ENCODE measurements around the gene ARHGEF1.

Gene ARHGEF1

GRCh38 chr19:41845051-41845590 lies 37.9 kb upstream of the ARHGEF1 start:
- ChIA-PET POLR2A (interaction anchor here (3.1 kb wide), 1 partner anchor 15 kb away, joined by 15 read pairs; the partner anchor contains the start of gene RPS19), CTCF (interaction anchor here (1.6 kb wide), 1 partner anchor 10 kb away, joined by 6 read pairs; no protein-coding TSS in a partner anchor)
- no peaks in the 10 kb centered on the region for H3K9me3 ChIP-seq (ENCODE audit: control insufficient read depth, insufficient read depth, low read depth, low read length)

GRCh38 chr19:41847351-41848105 lies 35.5 kb upstream of the ARHGEF1 start:
- ChIA-PET POLR2A (interaction anchor here (5.5 kb wide), 1 partner anchor 13 kb away, joined by 54 read pairs; the partner anchor contains the start of gene RPS19), CTCF (interaction anchor here (0.6 to 2.4 kb wide), 3 partner anchors 12 to 79 kb away, joined by 3 to 12 read pairs (median 5); partner anchors contain the start of gene RPS19)
- no peaks in the 10 kb centered on the region for H3K36me3 ChIP-seq (ENCODE audit: control insufficient read depth in 2 of 2, insufficient read depth in 1 of 2, low read length in 2 of 2)
- no peaks in the 10 kb centered on the region for H3K4me1 ChIP-seq (ENCODE audit: control insufficient read depth, insufficient read depth, low read length)
- no peak overlapping the region for H3K27ac ChIP-seq (ENCODE audit: extremely low read depth, low read depth, low read length)
- H3K9me3 ChIP-seq (ENCODE audit: control insufficient read depth, insufficient read depth, low read depth, low read length): no peaks in the 10 kb centered on the region
- H3K4me3 ChIP-seq (ENCODE audit: low read depth, low read length): no peak overlapping the region
- no peak for TF ChIP-seq ZNF626 (tag by site-specific recombination; IDR thresholded peaks at IDR 0.05)
- TF ChIP-seq ZNF548 (tag by site-specific recombination; IDR thresholded peaks at IDR 0.05): no peak
- no peak for TF ChIP-seq ZNF114 (tag by site-specific recombination; IDR thresholded peaks at IDR 0.05)
- TF ChIP-seq ZNF530 (tag by site-specific recombination; IDR thresholded peaks at IDR 0.05; ENCODE audit: low read depth): no peak
- TF ChIP-seq ZBTB6 (tag by site-specific recombination; IDR thresholded peaks at IDR 0.05): no peak
- no peak for TF ChIP-seq ZNF785 (tag by site-specific recombination; IDR thresholded peaks at IDR 0.05)
- no peak for TF ChIP-seq ZSCAN4 (tag by site-specific recombination; IDR thresholded peaks at IDR 0.05)
- TF ChIP-seq ZNF394 (tag by site-specific recombination; IDR thresholded peaks at IDR 0.05; ENCODE audit: borderline replicate concordance): no peak
- TF ChIP-seq ZNF148 (tag by site-specific recombination; IDR thresholded peaks at IDR 0.05; ENCODE audit: borderline replicate concordance): no peak
- TF ChIP-seq GLI2 (tag by site-specific recombination; IDR thresholded peaks at IDR 0.05; ENCODE audit: borderline replicate concordance, low read depth): no peak
- no peak for TF ChIP-seq ZEB2 (tag by site-specific recombination; IDR thresholded peaks at IDR 0.05)

More at GRCh38 chr19:41845051-41845590, 37.9 kb upstream of the ARHGEF1 start:
- no peak overlapping the region for H3K4me3 ChIP-seq (ENCODE audit: low read depth, low read length)
- H3K4me1 ChIP-seq (ENCODE audit: control insufficient read depth, insufficient read depth, low read length): no peaks in the 10 kb centered on the region
- no peak for TF ChIP-seq GLIS2 (tag by site-specific recombination; IDR thresholded peaks at IDR 0.05)
- no peak for TF ChIP-seq ZNF223 (tag by site-specific recombination; IDR thresholded peaks at IDR 0.05)
- TF ChIP-seq ZNF626 (tag by site-specific recombination; IDR thresholded peaks at IDR 0.05): no peak
- no peak for TF ChIP-seq ZNF274 (IDR thresholded peaks at IDR 0.05; ENCODE audit: low read length)
- TF ChIP-seq ZNF274 (tag by site-specific recombination; IDR thresholded peaks at IDR 0.05; ENCODE audit: borderline replicate concordance): no peak
- no peak for TF ChIP-seq SP7 (tag by site-specific recombination; IDR thresholded peaks at IDR 0.05)
- TF ChIP-seq ZNF785 (tag by site-specific recombination; IDR thresholded peaks at IDR 0.05): no peak
- no peak for TF ChIP-seq ZNF184 (tag by site-specific recombination; IDR thresholded peaks at IDR 0.05)
- TF ChIP-seq ZSCAN23 (tag by site-specific recombination; IDR thresholded peaks at IDR 0.05): no peak
- TF ChIP-seq ZBTB49 (tag by site-specific recombination; IDR thresholded peaks at IDR 0.05; ENCODE audit: low read depth): no peak
- TF ChIP-seq ZNF791 (tag by site-specific recombination; IDR thresholded peaks at IDR 0.05): no peak
- no peak for TF ChIP-seq IKZF3 (tag by site-specific recombination; IDR thresholded peaks at IDR 0.05)
- TF ChIP-seq ZNF133 (tag by site-specific recombination; IDR thresholded peaks at IDR 0.05): no peak
- no peak for TF ChIP-seq ZNF837 (tag by site-specific recombination; IDR thresholded peaks at IDR 0.05)
- no peak for TF ChIP-seq ZNF248 (tag by site-specific recombination; IDR thresholded peaks at IDR 0.05)
- no peak for TF ChIP-seq ZNF560 (tag by site-specific recombination; IDR thresholded peaks at IDR 0.05; ENCODE audit: borderline replicate concordance)
- H3K27ac ChIP-seq (ENCODE audit: extremely low read depth, low read depth, low read length): no peak overlapping the region
- no peaks in the 10 kb centered on the region for H3K36me3 ChIP-seq (ENCODE audit: control insufficient read depth in 2 of 2, insufficient read depth in 1 of 2, low read length in 2 of 2)
